Panc1 (cell line): ENCODE measurements around the gene SORCS1.

Experiments used
- CTCF ChIP-seq: fragments of 450-650 bp; IDR thresholded peaks from 2 replicates; pipeline ENCODE4 v1.5.1; 2017; ENCODE audit warnings: mild to moderate bottlenecking
- POLR2AphosphoS5 ChIP-seq: IDR thresholded peaks from 2 replicates; pipeline ENCODE4 v1.6.1; 2012; ENCODE audit warnings: mild to moderate bottlenecking, low read depth, low read length, moderate library complexity
- REST ChIP-seq, 2 experiments: IDR thresholded peaks; 2 replicates each; pipeline ENCODE4 v1.6.1; 2011 to 2012; ENCODE audit warnings: low read depth in 2 of 2, control low read depth in 1 of 2, low read length in 1 of 2, mild to moderate bottlenecking in 1 of 2, moderate library complexity in 1 of 2; ENCODE audit not compliant: insufficient read depth in 1 of 2
- TCF7L2 ChIP-seq: IDR thresholded peaks from 2 replicates; pipeline ENCODE4 v1.6.1; 2011; ENCODE audit warnings: mild to moderate bottlenecking, low read depth, low read length, inconsistent platforms

- TF ChIP-seq CTCF: no peak
- no peak for TF ChIP-seq REST (IDR thresholded peaks at IDR 0.05; ENCODE audit: insufficient read depth in 1 of 2, low read depth in 2 of 2, low read length in 1 of 2)
- TF ChIP-seq POLR2AphosphoS5: no peak
- TF ChIP-seq TCF7L2: no peak
Observed at GRCh38 chr10:106785528-106785927, 379.0 kb downstream of the SORCS1 start.
